Measurements from ENCODE around the gene PDE1A.

The PDE1A gene

DNA sequence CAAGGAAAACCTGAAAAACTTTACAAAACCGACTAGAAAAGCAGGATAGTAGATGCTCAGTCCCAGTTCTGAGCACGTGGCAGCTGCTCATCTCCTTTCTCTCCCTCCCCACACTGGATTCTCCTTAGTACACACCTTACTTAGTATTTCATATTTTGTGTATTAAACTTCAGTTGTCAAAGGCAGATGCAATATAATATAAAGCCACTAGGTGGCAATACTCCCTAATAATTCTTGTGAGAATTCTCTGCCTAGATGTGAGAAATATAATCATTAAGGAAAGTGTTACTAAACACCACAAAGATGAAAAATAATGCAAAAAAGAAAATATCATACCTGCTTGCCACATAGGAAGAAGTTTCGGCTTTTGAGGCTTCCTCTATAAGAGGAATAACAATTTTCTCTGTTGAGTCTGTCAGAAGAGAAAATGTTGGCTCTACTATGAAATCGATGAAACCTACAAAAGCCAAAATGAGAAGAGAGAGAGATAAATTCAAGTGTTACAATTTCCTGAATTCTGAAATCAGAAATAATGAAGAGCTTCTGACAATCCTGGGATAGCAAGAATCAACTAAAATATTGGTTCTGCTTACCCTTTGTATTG lies 240.6 kb downstream of the PDE1A start:
- no peak for DNase-seq

DNA sequence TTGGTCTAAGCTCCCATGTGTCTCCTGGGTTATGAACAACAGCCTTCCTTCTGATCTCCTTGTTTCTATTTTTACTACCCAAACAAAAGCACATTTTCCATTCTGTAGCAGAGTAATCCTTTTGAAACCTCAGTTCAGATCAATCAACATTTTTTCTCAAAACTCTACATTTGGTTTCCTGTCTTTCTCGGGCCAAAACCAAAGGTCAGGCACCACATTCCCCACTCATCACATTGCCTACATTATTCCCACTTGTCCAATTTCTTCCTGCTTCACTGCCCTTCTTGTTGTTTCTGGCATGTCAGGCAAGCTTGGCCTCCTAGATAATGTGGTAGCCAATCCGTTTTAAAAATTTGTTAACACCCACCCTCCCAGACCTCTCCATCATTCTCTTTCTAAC lies 244.4 kb downstream of the PDE1A start:
- no peak for DNase-seq

DNA sequence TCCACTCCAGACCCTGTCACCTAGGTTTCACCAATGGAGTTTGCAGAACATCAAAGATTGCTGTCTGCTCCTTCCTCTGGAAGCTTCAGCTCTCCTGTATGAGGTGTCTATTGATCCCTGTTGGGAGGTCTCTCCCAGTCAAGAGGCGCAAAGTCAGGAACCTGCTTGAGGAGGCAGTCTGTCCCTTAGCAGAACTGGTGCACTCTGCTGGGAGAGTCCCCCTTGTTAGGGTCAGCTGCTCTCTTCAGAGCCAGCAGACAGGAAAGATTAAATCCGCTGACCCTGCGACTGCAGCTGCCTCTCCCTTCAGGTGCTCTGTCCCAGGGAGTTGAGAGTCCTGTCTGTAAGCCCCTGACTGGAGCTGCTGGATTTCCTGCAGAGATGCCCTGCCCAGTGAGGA lies 245.5 kb downstream of the PDE1A start:
- no peak for DNase-seq

DNA sequence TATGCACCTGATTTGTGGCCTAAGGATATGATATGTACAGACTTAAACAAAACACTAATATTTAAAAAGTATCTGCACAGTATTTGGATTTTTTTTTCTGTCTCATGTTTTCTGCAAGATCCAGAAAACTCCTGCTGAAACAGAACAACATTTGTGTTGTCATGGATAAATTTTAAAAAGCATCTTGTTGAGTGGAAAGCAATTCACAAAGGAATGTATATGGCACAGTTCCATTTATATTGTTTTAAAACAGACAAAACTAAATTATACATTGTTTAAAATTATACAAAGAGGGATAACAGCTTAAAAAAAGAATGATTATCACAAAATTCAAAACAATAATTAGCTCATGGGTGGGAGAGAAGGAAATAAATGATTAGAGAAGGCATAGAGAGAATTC lies 247.7 kb downstream of the PDE1A start:
- no peak for DNase-seq

DNA sequence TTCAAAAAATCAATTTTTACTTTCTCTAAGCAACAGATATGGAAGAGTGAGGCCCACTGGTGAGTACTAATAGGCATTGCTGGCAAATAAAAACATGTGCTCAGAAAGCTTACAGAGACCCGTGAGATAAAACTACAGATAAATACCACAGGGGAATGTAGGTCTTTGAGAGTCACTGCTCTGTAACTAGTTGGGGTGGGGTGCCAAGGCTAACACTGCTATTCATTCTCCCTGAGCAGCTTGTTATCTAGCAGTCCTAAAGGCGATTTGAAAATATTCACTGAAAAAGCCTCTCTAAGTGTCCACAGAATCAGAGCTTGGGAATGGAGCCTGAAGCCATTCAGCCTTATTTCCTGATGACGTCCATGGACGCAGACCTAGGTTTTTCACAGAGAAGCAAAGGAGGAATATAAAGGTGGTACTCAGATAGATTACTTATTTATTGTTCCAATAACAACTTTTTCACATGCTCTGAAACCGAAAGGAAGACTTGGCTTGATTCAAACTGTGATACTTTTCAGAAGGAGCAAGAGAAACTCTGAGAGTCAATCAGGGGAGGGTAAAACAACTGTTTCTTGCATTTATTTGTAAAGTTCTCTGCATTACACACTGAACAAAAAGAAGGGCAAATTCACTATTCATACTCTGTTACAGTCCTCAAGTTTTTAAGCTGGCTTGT lies 252.8 kb downstream of the PDE1A start:
- DNase-seq, result no peak

DNA sequence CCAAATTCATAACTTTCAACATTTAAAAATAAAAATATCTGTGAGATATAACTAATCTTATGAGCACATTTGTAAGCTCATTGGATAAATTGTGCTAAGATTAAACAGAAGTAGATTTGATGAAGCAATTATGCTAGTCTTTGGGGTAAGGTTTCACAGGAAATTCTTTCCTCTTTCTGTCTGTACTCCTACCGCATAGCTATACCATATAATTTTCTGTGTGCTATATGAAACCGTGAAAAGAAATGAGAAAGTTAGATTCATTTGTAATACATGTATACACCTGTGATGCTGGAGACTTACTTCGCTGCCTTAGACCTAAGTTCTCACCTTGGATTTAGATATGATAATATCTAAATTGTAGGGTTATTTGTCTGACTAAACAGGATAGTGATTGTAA lies 256.5 kb downstream of the PDE1A start:
- no peak for DNase-seq

DNA sequence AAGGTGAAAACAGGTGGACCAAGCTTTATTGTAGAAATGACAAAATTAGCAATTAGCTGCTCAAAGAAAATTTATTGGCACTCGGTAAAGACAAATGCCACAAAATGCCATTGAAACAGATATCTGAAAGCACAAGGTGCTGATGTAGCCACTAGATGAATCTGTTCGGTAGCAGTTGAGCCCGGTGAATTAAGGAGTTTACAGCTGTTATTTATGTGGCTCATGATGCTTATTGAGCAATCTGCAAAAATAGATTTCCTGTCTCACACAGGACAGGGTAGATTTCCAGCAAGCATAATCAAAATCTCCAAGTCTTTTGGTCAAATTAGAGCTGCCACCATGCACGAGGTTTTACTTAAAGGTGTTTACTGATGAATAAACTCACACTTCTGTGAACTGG lies 259.0 kb downstream of the PDE1A start:
- no peak for DNase-seq

DNA sequence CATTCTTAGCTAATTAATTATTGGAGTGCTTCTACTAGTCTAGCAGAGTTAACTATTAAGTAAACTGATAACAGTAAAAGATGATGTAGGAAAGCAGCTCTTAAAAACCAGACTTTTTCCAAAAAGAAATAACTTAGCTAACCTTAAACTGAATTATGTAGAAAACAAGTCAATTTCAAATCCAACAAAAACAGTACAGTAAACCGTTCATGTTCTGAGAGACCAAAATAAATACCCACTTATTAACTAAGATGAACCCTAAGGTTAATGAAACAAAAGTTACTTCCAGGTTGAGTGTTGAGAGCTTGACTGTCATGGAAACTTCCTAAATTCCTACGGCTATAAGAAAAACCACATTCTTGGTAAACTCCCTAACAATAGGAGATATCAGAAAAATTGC lies 260.0 kb downstream of the PDE1A start:
- no peak for DNase-seq

DNA sequence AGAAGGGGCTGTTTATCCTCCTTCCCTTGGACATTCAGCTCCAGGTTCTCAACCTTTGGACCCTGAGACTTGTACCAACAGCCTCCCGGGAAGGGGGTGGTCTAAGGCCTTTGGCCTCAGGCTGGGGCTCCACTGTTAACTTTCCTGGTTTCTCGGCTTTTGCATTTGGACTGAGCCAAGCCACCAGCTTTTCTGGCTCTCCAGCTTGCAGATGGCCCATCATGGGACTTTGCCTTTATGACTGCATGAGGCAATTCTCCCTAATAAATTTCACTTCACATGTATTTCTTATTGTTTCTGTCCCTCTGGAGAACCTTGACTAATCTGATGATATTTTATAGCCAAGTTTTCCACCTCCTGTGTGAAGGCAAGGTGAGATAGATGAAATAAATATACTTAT lies 260.4 kb downstream of the PDE1A start:
- no peak for DNase-seq

DNA sequence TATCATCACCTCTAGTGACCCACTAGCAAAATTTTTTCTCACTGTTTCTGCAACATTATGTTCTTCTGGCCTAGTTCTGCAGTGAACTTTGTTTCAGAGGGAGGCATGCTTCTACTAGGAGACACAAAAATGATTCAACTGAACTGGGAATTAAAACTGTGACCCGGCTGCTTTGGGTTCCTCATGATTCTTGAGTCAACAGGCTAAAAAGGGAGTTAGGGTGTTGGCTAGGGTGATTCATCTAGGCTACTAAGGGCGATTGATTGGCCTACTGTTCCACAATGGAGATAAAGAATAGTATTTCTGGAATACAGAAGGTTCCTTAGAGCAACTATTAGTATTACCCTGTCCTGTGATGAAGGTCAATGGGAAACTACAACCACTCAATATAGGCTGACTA lies 261.6 kb downstream of the PDE1A start:
- no peak for DNase-seq

DNA sequence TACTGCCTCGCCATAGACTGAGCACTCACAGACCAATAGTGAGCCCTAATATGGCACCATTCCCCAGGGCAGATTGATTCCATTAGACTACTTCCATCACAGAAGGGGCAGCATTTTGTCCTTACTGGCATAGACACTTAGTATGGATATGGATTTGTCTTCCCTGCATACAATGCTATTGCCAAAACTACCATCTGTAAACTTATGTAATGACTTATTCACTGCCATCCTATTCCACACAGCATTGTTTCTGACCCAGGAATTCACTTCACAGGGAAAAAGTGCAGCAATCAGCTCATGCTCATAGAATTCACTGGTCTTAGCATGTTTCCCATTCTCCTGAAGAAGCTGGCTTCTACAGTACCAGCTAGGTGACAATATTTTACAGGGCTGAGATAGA lies 262.1 kb downstream of the PDE1A start:
- DNase-seq, result no peak

DNA sequence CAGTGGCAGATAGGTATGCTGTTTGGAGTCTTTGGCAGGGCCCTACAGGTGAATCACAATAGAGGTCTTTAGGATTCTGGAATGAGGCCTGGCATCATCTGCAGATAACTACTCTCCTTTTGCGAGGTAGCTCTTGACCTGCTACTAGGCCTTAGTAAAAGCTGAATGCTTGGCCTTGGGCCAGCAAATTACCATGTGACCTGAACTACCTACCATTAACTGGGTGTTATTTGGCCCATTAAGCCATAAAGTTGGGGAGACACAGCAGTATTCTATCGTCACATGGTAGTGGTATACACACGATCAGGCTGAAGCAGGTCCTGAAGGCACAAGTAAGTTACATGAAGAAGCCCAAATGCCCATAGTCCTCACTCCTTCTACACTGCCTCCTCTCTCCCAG lies 263.0 kb downstream of the PDE1A start:
- no peak for DNase-seq

DNA sequence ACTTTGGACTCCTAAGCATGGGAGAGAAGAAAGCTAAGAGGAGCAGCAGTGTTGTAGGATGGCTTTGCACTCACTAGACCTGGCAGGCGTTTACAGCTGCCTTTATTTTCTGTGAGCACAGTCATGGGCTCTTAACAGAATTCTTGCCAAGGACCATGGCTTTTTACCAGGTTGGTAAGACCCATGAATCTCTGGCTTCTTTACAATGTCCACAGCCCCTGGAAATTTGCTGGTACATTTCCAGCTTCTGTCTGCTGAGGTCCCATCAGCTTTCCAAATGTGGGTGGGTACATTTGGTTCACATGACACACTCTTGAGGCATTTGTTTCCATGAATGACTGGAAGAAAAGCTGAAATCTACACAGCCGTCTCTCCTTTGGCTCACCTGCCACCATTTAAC lies 278.5 kb downstream of the PDE1A start:
- no peak for DNase-seq

DNA sequence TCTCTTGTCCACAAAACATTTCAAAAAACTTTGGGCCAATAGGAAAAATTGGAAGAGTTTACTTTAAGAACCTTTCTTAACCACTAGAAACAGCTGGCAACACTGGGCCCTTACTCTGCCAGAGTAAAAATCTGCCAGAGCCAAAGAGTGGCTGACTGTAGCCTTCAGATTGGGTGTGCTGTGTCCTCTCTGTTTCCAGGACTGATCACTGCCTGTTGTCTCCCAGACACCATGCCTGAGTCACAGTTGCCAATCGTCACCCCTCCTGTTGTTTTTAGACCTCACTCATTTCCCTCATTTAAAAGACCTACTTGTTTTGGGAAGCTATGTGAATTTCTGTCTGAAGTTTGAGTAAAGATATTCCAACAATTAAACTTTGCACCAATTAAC lies 282.1 kb downstream of the PDE1A start:
- no peak for DNase-seq

DNA sequence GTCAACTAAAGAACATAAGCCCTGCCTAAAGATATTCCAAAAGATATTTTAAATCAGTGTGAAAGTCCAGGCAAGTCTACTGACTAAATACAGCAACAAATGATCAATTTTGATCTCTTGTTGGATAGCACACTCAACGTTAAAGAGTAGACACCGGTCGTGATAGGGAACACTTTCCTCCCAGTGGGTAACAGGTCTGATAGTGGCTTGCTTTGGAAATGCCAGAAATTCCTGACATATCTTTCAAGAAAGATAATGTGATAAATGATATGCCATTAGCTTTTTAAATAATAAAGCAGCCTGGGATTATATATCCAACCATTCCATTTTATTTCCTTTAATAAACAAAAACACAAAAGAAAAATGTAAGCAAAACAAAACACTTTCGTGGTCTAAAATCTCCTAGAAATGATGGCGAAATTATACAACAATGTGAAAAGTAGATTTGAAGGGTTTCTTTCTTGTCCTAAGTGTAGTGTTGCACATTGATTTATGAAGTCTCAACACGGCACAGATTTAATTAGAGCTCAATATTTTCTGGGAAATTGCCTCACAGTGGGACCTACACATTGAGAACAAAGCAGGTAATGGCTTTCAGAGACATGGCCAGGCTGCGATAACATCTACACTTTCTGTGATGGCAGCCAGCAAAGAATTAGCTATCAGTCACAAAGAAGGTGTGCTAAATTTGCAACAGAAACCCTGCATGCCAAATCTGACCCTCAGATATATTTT lies 282.6 kb downstream of the PDE1A start:
- no peak for DNase-seq

DNA sequence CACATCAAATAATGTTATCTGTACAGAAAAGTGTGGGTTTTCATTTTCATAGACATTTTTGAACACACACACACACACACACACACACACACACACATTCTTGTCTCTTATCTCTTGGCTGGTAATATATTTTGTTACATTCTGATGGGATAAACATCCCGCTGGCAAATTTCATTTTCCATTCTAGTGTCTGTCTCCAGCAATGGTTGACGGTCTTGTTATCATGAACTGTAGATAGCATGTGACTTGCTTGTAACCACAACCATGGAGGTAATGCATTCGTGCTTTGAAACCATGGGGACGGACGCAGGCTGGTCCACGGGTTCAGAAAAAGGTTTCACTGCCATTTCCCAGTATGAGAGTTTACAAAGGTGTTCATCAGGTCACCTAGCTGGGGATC lies 284.8 kb downstream of the PDE1A start:
- no peak for DNase-seq

DNA sequence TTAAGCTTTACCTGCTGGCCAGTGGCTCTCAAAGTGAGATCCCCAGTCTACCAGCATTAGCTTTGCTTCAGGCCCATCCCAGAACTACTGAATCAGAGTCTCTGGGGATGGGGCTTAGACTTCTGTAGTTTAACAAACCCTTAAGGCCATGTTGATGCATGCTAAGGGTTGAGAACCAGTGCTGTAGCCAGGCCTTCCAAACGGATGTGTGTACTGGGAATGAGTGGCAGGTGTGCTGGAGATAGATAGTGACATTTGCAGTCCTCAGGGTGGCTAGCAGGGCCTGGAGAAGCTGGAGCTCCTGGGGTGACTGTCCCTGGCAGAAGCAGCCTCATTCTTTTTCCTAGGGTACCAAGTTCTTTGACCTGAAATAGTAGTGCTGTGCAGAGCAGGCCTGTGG lies 292.6 kb downstream of the PDE1A start:
- DNase-seq, result no peak

DNA sequence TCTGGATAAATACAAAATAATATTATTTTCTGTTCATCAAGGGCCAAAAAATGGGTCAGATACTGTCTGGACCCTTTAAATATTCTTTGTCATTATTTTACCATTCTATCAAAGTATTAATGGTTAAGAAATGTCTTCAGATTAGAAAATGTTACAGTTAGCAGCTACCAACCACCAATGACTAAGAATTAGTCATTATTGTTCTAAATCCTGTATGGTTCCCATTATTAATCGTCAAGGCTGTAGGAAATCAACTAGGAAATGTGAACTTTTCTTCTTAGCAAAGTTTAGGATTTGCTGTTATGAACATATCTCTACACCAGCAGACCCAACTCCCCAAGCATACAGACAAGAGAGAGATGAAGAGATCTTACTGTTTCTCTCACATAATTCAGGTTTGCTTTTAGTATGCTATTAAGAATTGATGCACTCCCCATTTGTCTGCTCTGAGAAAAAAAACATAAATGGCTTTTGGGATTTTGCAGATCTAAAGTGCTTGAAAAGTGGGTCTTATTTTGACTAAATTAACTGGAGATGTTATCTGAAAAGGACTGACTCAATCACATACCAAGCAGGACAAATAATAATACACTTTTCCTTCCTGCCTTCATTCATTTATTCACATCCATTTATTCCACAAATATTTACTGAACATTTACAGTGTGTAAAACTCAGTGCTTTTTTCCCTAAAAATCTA lies 293.5 kb downstream of the PDE1A start:
- no peak for DNase-seq

DNA sequence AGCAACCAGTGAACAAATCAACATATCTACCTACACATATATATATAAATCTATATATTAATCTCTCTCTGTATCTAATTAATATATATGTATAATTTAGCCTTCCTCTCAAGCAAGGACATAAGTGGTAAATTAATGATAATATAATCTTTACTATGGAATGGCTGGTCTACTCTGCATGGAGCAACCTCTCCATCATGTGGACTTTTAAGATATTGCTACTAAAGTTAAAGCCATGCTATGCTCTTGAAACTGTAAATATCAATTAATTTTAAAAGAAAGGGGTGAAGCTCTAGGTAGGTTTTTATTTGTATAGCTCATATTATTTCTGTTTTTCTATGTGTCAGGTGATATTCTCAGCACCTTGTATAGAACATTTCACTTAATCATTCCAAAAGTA lies 294.2 kb downstream of the PDE1A start:
- DNase-seq, result no peak

DNA sequence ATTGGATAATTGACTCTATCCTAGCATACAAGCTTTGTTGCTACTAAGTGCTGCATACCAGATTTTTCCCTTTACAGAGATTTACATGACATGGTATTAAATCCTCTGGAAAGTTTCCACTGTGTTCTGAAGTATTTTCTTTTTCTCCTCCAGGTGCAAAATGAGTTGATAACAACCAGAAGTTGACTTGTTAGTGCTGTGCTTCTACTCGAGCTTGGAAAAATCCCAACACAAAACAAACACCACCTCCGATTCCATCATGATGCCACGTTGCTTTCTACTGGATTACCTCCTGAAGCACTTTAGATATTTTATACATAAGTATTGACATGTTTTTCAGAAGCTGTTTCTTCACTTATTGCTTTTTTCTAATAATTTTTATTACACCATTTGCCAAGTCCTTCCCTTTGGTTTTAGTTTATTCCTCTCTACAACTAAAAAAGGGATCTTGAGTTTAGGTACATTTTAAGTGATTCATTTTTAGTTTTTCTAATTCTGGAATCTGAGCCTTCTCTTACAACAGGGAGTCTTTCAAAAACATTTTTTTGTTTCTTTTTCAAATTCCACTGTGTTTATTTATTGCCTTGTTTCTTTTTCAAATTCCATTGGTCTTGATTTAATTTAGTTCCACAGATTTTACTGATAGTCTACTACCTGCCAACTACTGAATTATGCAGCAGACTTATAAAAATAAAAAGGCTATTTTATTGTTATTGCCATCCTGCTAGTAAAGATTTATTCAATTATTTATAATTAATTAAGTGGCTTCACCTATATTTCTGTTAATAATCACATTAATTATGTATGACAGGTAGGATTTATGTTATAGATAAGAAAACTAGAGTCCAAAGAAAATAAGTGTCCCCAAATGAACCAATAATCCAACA lies 297.8 kb downstream of the PDE1A start:
- DNase-seq, result no peak

DNA sequence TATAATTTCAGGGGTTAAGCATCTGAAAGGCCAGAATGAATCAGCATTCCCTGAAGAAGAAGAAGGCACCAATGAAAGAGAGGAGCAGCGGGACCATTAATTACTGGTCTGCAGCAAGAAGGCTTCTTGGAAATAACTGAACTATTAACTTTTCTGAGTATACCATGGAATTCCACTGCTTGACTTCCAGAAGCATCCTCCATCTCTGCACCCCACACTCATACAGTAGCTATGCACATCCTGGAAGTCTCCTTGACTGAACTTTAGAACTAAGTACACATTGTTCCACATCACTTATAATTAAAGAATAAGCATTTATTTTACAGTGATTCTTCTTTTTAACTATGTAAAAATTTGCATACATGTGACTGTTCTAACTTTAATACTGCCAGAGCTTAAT lies 309.6 kb downstream of the PDE1A start:
- no peak for DNase-seq

DNA sequence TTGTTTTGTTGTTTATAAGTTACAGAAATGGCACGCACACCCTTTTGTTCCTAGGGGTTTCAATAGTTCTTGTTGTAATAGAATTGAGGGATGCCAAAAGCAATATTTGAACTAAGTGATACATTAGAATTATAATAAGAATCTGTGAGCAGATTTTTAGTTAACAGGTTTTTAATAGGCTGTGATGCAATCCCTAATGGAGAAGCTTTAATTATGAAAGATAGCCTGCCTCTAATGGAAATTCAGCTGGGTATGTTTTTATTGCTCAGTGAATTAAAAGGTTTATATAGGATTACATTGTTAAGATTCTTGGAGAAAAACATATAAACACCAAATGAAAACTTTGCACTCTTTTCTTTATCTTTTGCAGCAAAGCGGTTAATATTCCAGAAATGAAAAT lies 310.1 kb downstream of the PDE1A start:
- no peak for DNase-seq

DNA sequence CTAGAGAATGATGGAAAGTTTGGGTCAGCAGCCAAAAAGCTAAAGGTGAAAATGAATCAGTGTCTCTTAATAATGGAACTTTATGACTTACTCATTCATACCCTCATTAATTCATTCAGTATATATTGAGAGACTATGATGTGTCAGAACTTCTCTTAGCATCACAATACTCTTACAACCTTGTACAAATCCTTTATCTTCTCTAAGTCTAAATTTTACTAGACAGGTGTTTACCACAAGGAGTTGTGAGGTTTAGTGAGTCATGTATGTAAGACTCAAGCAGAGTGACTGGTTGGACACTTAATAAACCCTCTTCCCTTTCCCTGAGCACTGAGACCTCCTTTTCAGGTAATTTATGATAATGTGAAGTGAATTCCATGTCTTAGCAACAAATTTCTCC lies 311.6 kb downstream of the PDE1A start:
- no peak for DNase-seq

Data from activated effector memory CD4-positive, alpha-beta T cell treated with Interleukin-2 at 50 U/mL for 16 hours (primary cell).